ENCODE data around the gene REX1BD.
"Not testable (repeated sequence)": the region's sequence is repeated elsewhere in the genome, so short reads cannot be mapped to it uniquely, and the experiment has no call there.

The REX1BD gene

GRCh38 chr19:18593367-18594095, 4.9 kb downstream of the REX1BD start:
- no peak for DNase-seq (ENCODE audit: low read depth, low spot score)
- H3K36me3 ChIP-seq (ENCODE audit: control insufficient read depth, insufficient read depth, low read length), result 0 out of 2 replicates have a peak, but pooled peaks cover 3% of the 10 kb centered on the region
- H3K9me3 ChIP-seq (ENCODE audit: control insufficient read depth, insufficient read depth, low read length), result no peaks in the 10 kb centered on the region
- H3K27ac ChIP-seq (ENCODE audit: low read length), result no peak overlapping the region
- H3K4me1 ChIP-seq (ENCODE audit: control insufficient read depth, insufficient read depth, low read length), result peaks cover 19% of the 10 kb centered on the region
- H3K4me3 ChIP-seq (ENCODE audit: low read length), result peak overlapping the region; percentile 9; the same call in 1 of the 2 replicates
- H3K27me3 ChIP-seq (ENCODE audit: control insufficient read depth, insufficient read depth, low read length), result no peaks in the 10 kb centered on the region
- WGBS (ENCODE audit: insufficient coverage, insufficient read length), result no CpG with 5 or more reads among the region's 25 CpGs

DNA sequence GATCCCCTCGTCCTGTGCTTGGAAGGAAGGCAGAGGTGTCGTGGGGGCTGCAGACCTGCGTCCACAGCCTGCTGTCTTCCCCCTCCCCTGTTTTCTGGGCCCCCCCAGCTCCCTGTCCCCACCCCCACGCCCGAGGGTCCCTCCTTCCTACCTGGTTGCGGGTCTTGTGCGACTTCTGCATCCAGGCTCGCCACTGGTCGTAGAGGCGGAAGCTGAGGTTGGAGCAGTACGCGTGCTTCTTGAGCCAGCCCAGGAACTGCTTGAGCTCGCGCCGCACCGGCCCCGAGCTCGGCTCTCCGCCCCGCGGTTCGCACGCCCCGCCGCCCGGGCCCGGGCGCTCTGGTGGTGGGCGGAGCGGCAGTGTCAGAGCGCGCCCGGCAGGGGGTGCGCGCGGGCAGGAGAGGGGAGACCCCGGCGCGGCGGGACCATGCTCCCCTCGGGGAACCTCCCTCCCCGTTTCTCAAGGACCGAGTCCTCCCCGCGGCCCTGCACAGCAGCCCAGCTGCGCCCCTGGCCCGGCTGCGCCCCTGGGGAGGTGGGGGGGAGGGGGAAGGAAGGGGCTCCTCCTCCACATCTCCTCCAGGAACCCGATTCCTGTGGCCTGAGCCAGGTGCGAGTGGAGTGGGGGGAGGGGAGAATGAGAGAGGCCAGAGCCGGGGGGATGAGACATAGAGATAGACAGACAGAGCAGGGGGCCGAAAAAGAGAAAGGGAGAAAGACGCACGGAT, 5.7 kb downstream of the REX1BD start:
- H3K9me3 ChIP-seq (ENCODE audit: control insufficient read depth, insufficient read depth, low read length), result no peaks in the 10 kb centered on the region
- peak overlapping the region; percentile 30; the same call in 1 of the 2 replicates for H3K4me3 ChIP-seq (ENCODE audit: low read length)
- 0 out of 2 replicates have a peak, but pooled peaks cover 3% of the 10 kb centered on the region for H3K36me3 ChIP-seq (ENCODE audit: control insufficient read depth, insufficient read depth, low read length)
- H3K27ac ChIP-seq (ENCODE audit: low read length), result no peak overlapping the region
- H3K27me3 ChIP-seq (ENCODE audit: control insufficient read depth, insufficient read depth, low read length), result no peaks in the 10 kb centered on the region
- DNase-seq (ENCODE audit: low read depth, low spot score), result no peak
- no CpG with 5 or more reads among the region's 54 CpGs for WGBS (ENCODE audit: insufficient coverage, insufficient read length)
- H3K4me1 ChIP-seq (ENCODE audit: control insufficient read depth, insufficient read depth, low read length), result peaks cover 21% of the 10 kb centered on the region

DNA sequence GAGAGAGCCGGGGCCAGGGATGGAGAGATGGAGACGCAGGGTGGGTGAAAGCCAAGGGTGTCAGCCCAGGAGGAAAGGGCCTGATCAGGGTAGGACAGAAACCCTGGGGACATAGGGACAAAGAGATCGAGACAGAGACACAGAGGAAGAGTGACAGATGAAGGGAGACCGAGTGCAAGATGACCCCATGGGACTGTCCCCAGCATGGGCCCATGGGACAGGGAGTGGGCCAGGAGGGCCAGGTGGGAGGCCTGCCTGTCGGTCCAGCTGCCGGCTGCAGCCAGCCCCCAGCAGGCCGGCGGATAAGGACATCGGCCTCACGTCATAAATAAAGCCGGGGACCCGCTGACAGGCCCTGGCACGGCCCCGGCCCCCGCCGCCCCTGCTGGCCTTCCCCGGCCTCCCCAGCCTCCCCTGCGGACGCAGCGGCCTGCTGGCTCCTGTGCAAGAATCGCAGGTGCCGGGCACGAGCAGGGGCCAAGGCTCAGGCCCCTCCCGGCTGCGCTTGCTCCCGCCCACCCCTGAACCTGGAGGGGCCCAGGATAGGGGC, 6.3 kb downstream of the REX1BD start:
- no peak overlapping the region; the same call in 1 of the 2 replicates for H3K4me3 ChIP-seq (ENCODE audit: low read length)
- H3K4me1 ChIP-seq (ENCODE audit: control insufficient read depth, insufficient read depth, low read length), result peaks cover 21% of the 10 kb centered on the region
- WGBS (ENCODE audit: insufficient coverage, insufficient read length), result no CpG with 5 or more reads among the region's 26 CpGs
- DNase-seq (ENCODE audit: low read depth, low spot score), result no peak
- no peaks in the 10 kb centered on the region for H3K9me3 ChIP-seq (ENCODE audit: control insufficient read depth, insufficient read depth, low read length)
- no peaks in the 10 kb centered on the region for H3K27me3 ChIP-seq (ENCODE audit: control insufficient read depth, insufficient read depth, low read length)
- no peak overlapping the region for H3K27ac ChIP-seq (ENCODE audit: low read length)
- H3K36me3 ChIP-seq (ENCODE audit: control insufficient read depth, insufficient read depth, low read length), result 0 out of 2 replicates have a peak, but pooled peaks cover 3% of the 10 kb centered on the region

DNA sequence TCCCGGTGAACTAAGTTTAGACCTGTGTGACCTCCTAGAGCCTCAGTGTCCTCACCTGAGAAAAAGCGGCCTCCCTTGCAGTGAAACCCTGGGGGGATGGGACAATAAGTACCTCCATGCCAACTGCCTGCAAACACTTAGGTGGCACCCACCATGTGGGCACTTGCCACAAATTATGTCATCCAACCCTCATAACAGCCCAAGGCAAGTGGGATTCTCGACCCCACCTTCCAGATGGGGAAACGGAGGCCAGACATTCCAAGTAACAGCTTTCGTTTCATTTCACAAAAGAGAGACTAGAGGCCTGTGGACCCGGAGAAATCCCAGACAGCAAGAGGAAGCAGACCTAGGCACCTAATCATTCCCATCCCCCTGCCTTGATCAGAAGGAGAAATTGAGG, 6.9 kb downstream of the REX1BD start:
- H3K36me3 ChIP-seq (ENCODE audit: control insufficient read depth, insufficient read depth, low read length), result 0 out of 2 replicates have a peak, but pooled peaks cover 3% of the 10 kb centered on the region
- DNase-seq (ENCODE audit: low read depth, low spot score), result no peak
- no CpG with 5 or more reads among the region's 6 CpGs for WGBS (ENCODE audit: insufficient coverage, insufficient read length)
- no peak overlapping the region for H3K27ac ChIP-seq (ENCODE audit: low read length)
- H3K4me1 ChIP-seq (ENCODE audit: control insufficient read depth, insufficient read depth, low read length), result peaks cover 21% of the 10 kb centered on the region
- H3K4me3 ChIP-seq (ENCODE audit: low read length), result no peak overlapping the region
- no peaks in the 10 kb centered on the region for H3K27me3 ChIP-seq (ENCODE audit: control insufficient read depth, insufficient read depth, low read length)
- H3K9me3 ChIP-seq (ENCODE audit: control insufficient read depth, insufficient read depth, low read length), result no peaks in the 10 kb centered on the region

- H3K27me3 ChIP-seq (ENCODE audit: control insufficient read depth, insufficient read depth, low read length), result no peaks in the 10 kb centered on the region; the same call in 1 of the 2 replicates
- H3K4me1 ChIP-seq (ENCODE audit: control insufficient read depth, insufficient read depth, low read length), result peaks cover 17% of the 10 kb centered on the region
- WGBS (ENCODE audit: insufficient coverage, insufficient read length), result no CpG with 5 or more reads among the region's 21 CpGs
- H3K9me3 ChIP-seq (ENCODE audit: control insufficient read depth, insufficient read depth, low read length), result no peaks in the 10 kb centered on the region
- DNase-seq (ENCODE audit: low read depth, low spot score), result no peak
- H3K4me3 ChIP-seq (ENCODE audit: low read length), result no peak overlapping the region
- H3K36me3 ChIP-seq (ENCODE audit: control insufficient read depth, insufficient read depth, low read length), result no peaks in the 10 kb centered on the region
- no peak overlapping the region for H3K27ac ChIP-seq (ENCODE audit: low read length)
These were observed 8.2 kb downstream of the REX1BD start for GRCh38 chr19:18596752-18597157.

- Histone ChIP-seq H3K27ac (ENCODE audit: low read length) (no peak overlapping the region), H3K36me3 (ENCODE audit: control insufficient read depth, insufficient read depth, low read length) (no peaks in the 10 kb centered on the region), H3K4me3 (ENCODE audit: low read length) (no peak overlapping the region), H3K9me3 (ENCODE audit: control insufficient read depth, insufficient read depth, low read length) (no peaks in the 10 kb centered on the region), H3K4me1 (ENCODE audit: control insufficient read depth, insufficient read depth, low read length) (peaks cover 17% of the 10 kb centered on the region), H3K27me3 (ENCODE audit: control insufficient read depth, insufficient read depth, low read length) (peaks cover 7% of the 10 kb centered on the region; the same call in 1 of the 2 replicates)
- no CpG with 5 or more reads among the region's 25 CpGs for WGBS (ENCODE audit: insufficient coverage, insufficient read length)
- no peak for DNase-seq (ENCODE audit: low read depth, low spot score)
These were observed 9.4 kb downstream of the REX1BD start for GRCh38 chr19:18597809-18598660.

- no peaks in the 10 kb centered on the region for H3K9me3 ChIP-seq (ENCODE audit: control insufficient read depth, insufficient read depth, low read length)
- H3K27me3 ChIP-seq (ENCODE audit: control insufficient read depth, insufficient read depth, low read length), result peaks cover 19% of the 10 kb centered on the region
- H3K4me3 ChIP-seq (ENCODE audit: low read length), result no peak overlapping the region
- WGBS (ENCODE audit: insufficient coverage, insufficient read length), result no CpG with 5 or more reads among the region's 20 CpGs
- H3K27ac ChIP-seq (ENCODE audit: low read length), result no peak overlapping the region
- H3K4me1 ChIP-seq (ENCODE audit: control insufficient read depth, insufficient read depth, low read length), result peaks cover 17% of the 10 kb centered on the region
- no peaks in the 10 kb centered on the region; the same call in 1 of the 2 replicates for H3K36me3 ChIP-seq (ENCODE audit: control insufficient read depth, insufficient read depth, low read length)
- DNase-seq (ENCODE audit: low read depth, low spot score), result no peak
These were observed 10.9 kb downstream of the REX1BD start for GRCh38 chr19:18599485-18599884.

DNA sequence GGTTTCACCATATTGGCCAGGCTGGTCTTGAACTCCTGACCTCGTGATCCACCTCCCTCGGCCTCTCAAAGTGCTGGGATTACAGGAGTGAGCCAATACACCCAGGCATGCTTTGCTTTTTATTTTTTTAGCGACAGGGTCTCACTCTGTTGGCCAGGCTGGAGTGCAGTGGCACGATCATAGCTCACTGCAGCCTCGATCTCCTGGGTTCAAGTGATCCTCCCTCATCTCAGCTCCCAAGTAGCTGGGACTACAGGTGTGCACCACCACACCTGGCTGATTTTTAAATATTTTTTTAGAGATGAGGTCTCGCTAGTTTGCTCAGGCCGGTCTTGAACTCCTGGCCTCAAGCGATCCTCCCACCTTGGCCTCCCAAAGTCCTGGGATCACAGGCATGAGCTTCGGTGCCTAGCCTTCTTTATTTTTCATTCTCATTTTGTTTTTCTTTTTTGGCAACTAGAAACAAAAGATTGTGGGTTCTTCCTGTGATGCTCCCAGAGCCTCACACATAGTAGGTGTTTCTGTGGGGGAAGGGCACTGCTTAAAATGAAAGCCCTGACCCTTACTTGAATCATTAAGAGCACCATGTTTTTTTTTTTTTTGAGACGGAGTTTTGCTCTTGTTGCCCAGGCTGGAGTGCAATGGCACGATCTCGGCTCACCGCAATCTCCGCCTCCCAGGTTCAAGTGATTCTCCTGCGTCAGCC, 12.2 kb downstream of the REX1BD start:
- DNase-seq (ENCODE audit: low read depth, low spot score); H3K9me3 ChIP-seq (ENCODE audit: control insufficient read depth, insufficient read depth, low read length); H3K36me3 ChIP-seq (ENCODE audit: control insufficient read depth, insufficient read depth, low read length); H3K27ac ChIP-seq (ENCODE audit: low read length); H3K4me3 ChIP-seq (ENCODE audit: low read length): not testable (repeated sequence)
- H3K27me3 ChIP-seq (ENCODE audit: control insufficient read depth, insufficient read depth, low read length), result peaks cover 32% of the 10 kb centered on the region
- WGBS (ENCODE audit: insufficient coverage, insufficient read length), result no CpG with 5 or more reads among the region's 15 CpGs
- peaks cover 13% of the 10 kb centered on the region for H3K4me1 ChIP-seq (ENCODE audit: control insufficient read depth, insufficient read depth, low read length)

DNA sequence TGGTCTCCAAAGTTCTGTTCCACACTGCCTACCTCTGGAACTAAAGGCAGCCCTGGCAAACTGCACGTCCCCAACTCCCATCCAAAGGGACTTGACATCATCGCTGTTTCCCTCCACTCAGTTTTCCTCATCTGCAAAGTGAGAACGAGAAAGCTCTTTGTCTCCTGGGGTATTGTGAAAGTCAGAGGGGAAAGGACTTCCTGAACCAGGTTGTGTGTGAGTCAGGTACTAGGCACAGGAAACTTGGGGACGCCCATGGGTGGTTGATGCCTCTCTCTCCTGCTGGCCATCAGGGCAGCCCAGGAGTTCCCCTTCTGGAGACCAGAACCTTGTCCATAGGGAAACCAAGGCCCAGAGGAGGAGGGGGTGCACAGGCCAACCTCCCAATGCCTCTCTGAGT, 13.3 kb downstream of the REX1BD start:
- peaks cover 8% of the 10 kb centered on the region for H3K4me1 ChIP-seq (ENCODE audit: control insufficient read depth, insufficient read depth, low read length)
- no peaks in the 10 kb centered on the region for H3K9me3 ChIP-seq (ENCODE audit: control insufficient read depth, insufficient read depth, low read length)
- DNase-seq (ENCODE audit: low read depth, low spot score), result no peak
- no CpG with 5 or more reads among the region's 4 CpGs for WGBS (ENCODE audit: insufficient coverage, insufficient read length)
- no peaks in the 10 kb centered on the region; the same call in 1 of the 2 replicates for H3K36me3 ChIP-seq (ENCODE audit: control insufficient read depth, insufficient read depth, low read length)
- no peak overlapping the region for H3K27ac ChIP-seq (ENCODE audit: low read length)
- H3K27me3 ChIP-seq (ENCODE audit: control insufficient read depth, insufficient read depth, low read length), result peaks cover 37% of the 10 kb centered on the region
- H3K4me3 ChIP-seq (ENCODE audit: low read length), result no peak overlapping the region

Measured in iPS DF 6.9 (cell line).